ENCODE data around the gene SORCS3.

DNA sequence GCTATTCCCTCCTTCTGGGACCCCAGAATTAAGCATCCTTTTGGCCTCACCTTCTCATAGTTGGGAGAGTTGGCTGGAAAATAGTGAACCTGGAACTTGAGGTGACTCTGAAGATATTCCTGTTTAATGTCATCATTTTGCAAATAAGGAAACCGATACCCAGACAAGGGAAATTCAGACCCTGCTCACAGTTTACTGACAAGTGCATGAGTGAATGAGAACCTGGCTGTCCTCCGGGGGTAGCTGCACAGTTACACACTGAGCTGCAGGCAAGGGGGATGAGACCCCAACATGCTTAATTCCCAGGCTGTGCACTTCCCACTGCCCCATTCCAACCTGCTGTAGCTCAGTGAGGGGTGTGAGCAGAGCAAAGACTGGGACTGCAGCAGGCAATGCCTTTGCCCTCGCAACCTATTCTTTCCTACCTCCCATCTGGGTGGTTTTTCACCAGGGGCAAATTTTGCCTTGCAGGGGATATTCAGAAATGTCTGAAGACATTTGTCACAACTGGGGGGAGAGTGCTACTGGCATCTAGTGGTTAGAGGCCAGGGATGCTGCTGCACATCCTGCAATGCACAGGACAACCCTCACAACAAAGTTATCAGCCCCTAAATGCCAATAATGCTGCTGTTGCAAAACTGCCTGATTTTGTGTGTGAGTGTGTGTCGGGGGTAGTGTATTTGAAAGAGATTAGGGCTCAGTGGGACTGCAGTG is 136.2 kb downstream of the SORCS3 start:
- TF ChIP-seq, protein P1, sequence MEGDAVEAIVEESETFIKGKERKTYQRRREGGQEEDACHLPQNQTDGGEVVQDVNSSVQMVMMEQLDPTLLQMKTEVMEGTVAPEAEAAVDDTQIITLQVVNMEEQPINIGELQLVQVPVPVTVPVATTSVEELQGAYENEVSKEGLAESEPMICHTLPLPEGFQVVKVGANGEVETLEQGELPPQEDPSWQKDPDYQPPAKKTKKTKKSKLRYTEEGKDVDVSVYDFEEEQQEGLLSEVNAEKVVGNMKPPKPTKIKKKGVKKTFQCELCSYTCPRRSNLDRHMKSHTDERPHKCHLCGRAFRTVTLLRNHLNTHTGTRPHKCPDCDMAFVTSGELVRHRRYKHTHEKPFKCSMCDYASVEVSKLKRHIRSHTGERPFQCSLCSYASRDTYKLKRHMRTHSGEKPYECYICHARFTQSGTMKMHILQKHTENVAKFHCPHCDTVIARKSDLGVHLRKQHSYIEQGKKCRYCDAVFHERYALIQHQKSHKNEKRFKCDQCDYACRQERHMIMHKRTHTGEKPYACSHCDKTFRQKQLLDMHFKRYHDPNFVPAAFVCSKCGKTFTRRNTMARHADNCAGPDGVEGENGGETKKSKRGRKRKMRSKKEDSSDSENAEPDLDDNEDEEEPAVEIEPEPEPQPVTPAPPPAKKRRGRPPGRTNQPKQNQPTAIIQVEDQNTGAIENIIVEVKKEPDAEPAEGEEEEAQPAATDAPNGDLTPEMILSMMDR (IDR thresholded peaks at IDR 0.05), result no peak
- no peak for TF ChIP-seq POLR2A (IDR thresholded peaks at IDR 0.05)
- no peak for TF ChIP-seq POLR2AphosphoS5 (IDR thresholded peaks at IDR 0.05; ENCODE audit: insufficient read depth in 1 of 2, low read depth in 1 of 2)
